Right atrium auricular region (tissue), 2 donors: ENCODE results near the gene STAC3. TPM values are rescaled to one million over a fixed set of nuclear protein-coding genes. Genes with fewer than 3 reads are reported as not detected.

Experiments
- DNase-seq: peaks from one replicate; pipeline ENCODE4 v3.0.0-alpha.2; 2019; ENCODE audit warnings: low spot score
- H3K27ac ChIP-seq, 2 donors: fragments of 200-600 bp; sonication (generic); 1 replicate in 1 of 2; 2 replicates in 1 of 2; pipeline ENCODE4 v1.5.1; 2016 to 2019
- H3K27me3 ChIP-seq, 2 donors: fragments of 200-600 bp; sonication (generic); one replicate each; pipeline versions ENCODE4 v1.5.1 to v1.6.0; 2017 to 2019
- H3K36me3 ChIP-seq: fragments of 200-600 bp; sonication (generic); one replicate; pipeline ENCODE4 v1.5.1; 2016
- H3K4me1 ChIP-seq, 2 donors: fragments of 200-600 bp; sonication (generic); one replicate each; pipeline versions ENCODE4 v1.5.1 to v1.6.0; 2017 to 2019
- H3K4me3 ChIP-seq, 2 donors: fragments of 200-600 bp; sonication (generic); 1 replicate in 1 of 2; 2 replicates in 1 of 2; pipeline ENCODE4 v1.5.1; 2017 to 2019; ENCODE audit warnings: mild to moderate bottlenecking in 1 of 2, moderate library complexity in 1 of 2
- H3K9me3 ChIP-seq, 2 donors: fragments of 200-600 bp; sonication (generic); one replicate each; pipeline ENCODE4 v1.5.1; 2019
- CTCF ChIP-seq, 2 donors: fragments of 200-600 bp; sonication (generic); IDR thresholded peaks; one replicate each; pipeline ENCODE4 v1.5.1; 2019; ENCODE audit warnings: antibody characterized with exemption in 2 of 2
- total RNA-seq, 2 donors: library from RNA; depleted of rRNA; stranded (reverse); fragments of >200 nt; gene quantifications; one replicate each; pipeline ENCODE4 v1.1.0, GENCODE V29; 2016

Gene STAC3
- total RNA-seq, 2 donors from 2014 or later: 0.48 to 0.59 TPM

- no peak for DNase-seq
- H3K36me3 ChIP-seq: peaks cover 84% of the 10 kb centered on the region
Observed at GRCh38 chr12:57205931-57206330, 45.1 kb downstream of the STAC3 start.

GRCh38 chr12:57205186-57205585 is 45.8 kb downstream of the STAC3 start:
- H3K36me3 ChIP-seq: peaks cover 86% of the 10 kb centered on the region

More at GRCh38 chr12:57205931-57206330, 45.1 kb downstream of the STAC3 start:
- Histone ChIP-seq H3K27ac (no peak overlapping the region), H3K9me3 (no peaks in the 10 kb centered on the region), H3K4me3 (no peak overlapping the region), H3K27me3 (no peaks in the 10 kb centered on the region), H3K4me1 (peaks cover 0 to 21% of the 10 kb centered on the region in 2 donors)
- TF ChIP-seq CTCF (IDR thresholded peaks at IDR 0.05): no peak

GRCh38 chr12:57204454-57204853 is 46.5 kb downstream of the STAC3 start:
- Histone ChIP-seq H3K27ac (no peak overlapping the region), H3K4me1 (peaks cover 0 to 21% of the 10 kb centered on the region in 2 donors), H3K9me3 (no peaks in the 10 kb centered on the region), H3K4me3 (no peak overlapping the region), H3K27me3 (no peaks in the 10 kb centered on the region), H3K36me3 (peaks cover 90% of the 10 kb centered on the region)
- no peak for TF ChIP-seq CTCF (IDR thresholded peaks at IDR 0.05)
- no peak for DNase-seq

More at GRCh38 chr12:57205186-57205585, 45.8 kb downstream of the STAC3 start:
- Histone ChIP-seq H3K4me1 (peaks cover 0 to 21% of the 10 kb centered on the region in 2 donors), H3K9me3 (no peaks in the 10 kb centered on the region), H3K4me3 (no peak overlapping the region), H3K27ac (no peak overlapping the region), H3K27me3 (no peaks in the 10 kb centered on the region)
- no peak for DNase-seq
- TF ChIP-seq CTCF (IDR thresholded peaks at IDR 0.05): no peak

- Histone ChIP-seq H3K27me3 (no peaks in the 10 kb centered on the region), H3K4me1 (peaks cover 0 to 15% of the 10 kb centered on the region in 2 donors), H3K9me3 (no peaks in the 10 kb centered on the region), H3K27ac (no peak overlapping the region), H3K4me3 (no peak overlapping the region), H3K36me3 (peaks cover 96% of the 10 kb centered on the region)
- TF ChIP-seq CTCF (IDR thresholded peaks at IDR 0.05): no peak
- DNase-seq: no peak
Observed at GRCh38 chr12:57203791-57204190, 47.2 kb downstream of the STAC3 start.

- DNase-seq: no peak
- no peaks in the 10 kb centered on the region for H3K27me3 ChIP-seq
- no peak for TF ChIP-seq CTCF (IDR thresholded peaks at IDR 0.05)
- H3K4me1 ChIP-seq: peaks cover 0 to 9% of the 10 kb centered on the region in 2 donors
- H3K9me3 ChIP-seq: no peaks in the 10 kb centered on the region
- no peak overlapping the region for H3K27ac ChIP-seq
- peaks cover 98% of the 10 kb centered on the region for H3K36me3 ChIP-seq
- no peak overlapping the region for H3K4me3 ChIP-seq
Observed at GRCh38 chr12:57203201-57203600, 47.8 kb downstream of the STAC3 start.

GRCh38 chr12:57202321-57202720 is 48.7 kb downstream of the STAC3 start:
- Histone ChIP-seq H3K9me3 (no peaks in the 10 kb centered on the region), H3K27me3 (no peaks in the 10 kb centered on the region), H3K4me1 (peaks cover 0 to under 1% of the 10 kb centered on the region in 2 donors), H3K27ac (no peak overlapping the region), H3K4me3 (no peak overlapping the region), H3K36me3 (peaks cover 98% of the 10 kb centered on the region)
- DNase-seq: no peak
- TF ChIP-seq CTCF (IDR thresholded peaks at IDR 0.05): no peak
